ENCODE measurements around the gene ZNF618. TPM values are rescaled to one million over a fixed set of nuclear protein-coding genes. Genes with fewer than 3 reads are reported as not detected.

ZNF618 gene
- total RNA-seq, 2 donors from 2014 or later: 4.6 to 11.3 TPM

- intact Hi-C loops (cut with DNase I): no loop called here
- H3K27ac ChIP-seq: no peak overlapping the region
- no peaks in the 10 kb centered on the region for H3K27me3 ChIP-seq (replicated peaks; ENCODE audit: insufficient read depth)
- H3K36me3 ChIP-seq: no peaks in the 10 kb centered on the region
- WGBS: 80% methylated on average over 4 of the region's 4 CpGs
- no peak overlapping the region for H3K4me3 ChIP-seq
- no peak for DNase-seq (ENCODE audit: low spot score)
- TF ChIP-seq POLR2A (IDR thresholded peaks at IDR 0.05) (no peak), CTCF (IDR thresholded peaks at IDR 0.05) (no peak), POLR2AphosphoS5 (IDR thresholded peaks at IDR 0.05) (no peak)
- H3K4me1 ChIP-seq (replicated peaks): peaks cover 3% of the 10 kb centered on the region
- H3K9me3 ChIP-seq: no peaks in the 10 kb centered on the region
Observed at GRCh38 chr9:114075602-114076001, 199.5 kb downstream of the ZNF618 start.

GRCh38 chr9:114076237-114077161, 200.4 kb downstream of the ZNF618 start:
- peaks cover 3% of the 10 kb centered on the region for H3K4me1 ChIP-seq (replicated peaks)
- TF ChIP-seq POLR2A (IDR thresholded peaks at IDR 0.05) (no peak), CTCF (IDR thresholded peaks at IDR 0.05) (no peak), POLR2AphosphoS5 (IDR thresholded peaks at IDR 0.05) (no peak)
- no peak overlapping the region for H3K4me3 ChIP-seq
- 90% methylated on average over 14 of the region's 14 CpGs for WGBS
- H3K27ac ChIP-seq: no peak overlapping the region
- no peaks in the 10 kb centered on the region for H3K9me3 ChIP-seq
- H3K36me3 ChIP-seq: no peaks in the 10 kb centered on the region
- intact Hi-C loops (cut with DNase I): no loop called here
- DNase-seq (ENCODE audit: low spot score): no peak
- no peaks in the 10 kb centered on the region for H3K27me3 ChIP-seq (replicated peaks; ENCODE audit: insufficient read depth)

GRCh38 chr9:114077162-114077837, 201.2 kb downstream of the ZNF618 start:
- intact Hi-C loops (cut with DNase I): no loop called here
- no peak for DNase-seq (ENCODE audit: low spot score)
- Histone ChIP-seq H3K27me3 (replicated peaks; ENCODE audit: insufficient read depth) (no peaks in the 10 kb centered on the region), H3K4me1 (replicated peaks) (no peaks in the 10 kb centered on the region), H3K9me3 (no peaks in the 10 kb centered on the region), H3K4me3 (no peak overlapping the region), H3K27ac (no peak overlapping the region), H3K36me3 (no peaks in the 10 kb centered on the region)
- TF ChIP-seq POLR2AphosphoS5 (IDR thresholded peaks at IDR 0.05) (no peak), CTCF (IDR thresholded peaks at IDR 0.05) (no peak), POLR2A (IDR thresholded peaks at IDR 0.05) (no peak)
- 86% methylated on average over 7 of the region's 7 CpGs for WGBS

DNA sequence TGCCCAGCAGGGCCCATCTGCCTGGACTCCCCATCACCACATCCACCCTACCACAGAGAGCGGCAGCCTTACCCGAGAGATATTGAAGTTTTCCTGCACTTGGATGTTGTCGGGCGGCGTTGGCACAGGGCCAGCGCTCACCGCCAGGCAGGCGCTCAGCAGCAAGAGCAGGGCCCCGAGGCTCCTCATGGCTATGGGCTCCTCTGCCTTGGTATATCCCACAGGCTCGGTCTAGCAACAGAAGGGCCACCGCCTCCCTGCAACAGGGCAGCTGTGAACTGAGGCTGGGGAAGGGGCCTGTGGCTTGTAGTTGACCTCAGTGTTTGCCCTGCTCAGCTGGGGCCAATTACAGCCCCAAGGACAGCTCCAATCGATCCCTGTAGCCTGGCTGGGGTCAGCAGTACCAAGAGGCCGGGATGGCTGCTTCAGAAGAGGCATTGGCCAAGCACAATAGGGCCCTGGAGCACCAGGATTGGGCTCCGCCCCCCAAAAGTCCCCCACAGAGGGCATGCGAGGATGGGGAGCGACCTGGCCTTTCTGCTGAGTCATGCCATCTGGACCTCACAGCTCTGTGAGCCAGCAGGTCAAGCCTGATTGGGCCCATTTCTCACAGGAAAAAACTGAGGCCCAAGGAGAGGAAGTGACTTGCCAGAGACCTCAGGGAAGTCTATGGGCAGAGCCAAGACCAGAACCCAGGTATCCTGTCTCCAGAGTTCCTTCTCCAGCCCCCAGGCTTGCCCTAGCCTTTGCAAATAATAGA, 202.1 kb downstream of the ZNF618 start, which contains the start of gene AMBP:
Gene AMBP (minus strand): TSS at position 280 of the 760 bp plus-strand sequence. CDS start 91 bp downstream, at position 189.
- H3K27me3 ChIP-seq (replicated peaks; ENCODE audit: insufficient read depth): no peaks in the 10 kb centered on the region
- TF ChIP-seq POLR2A (IDR thresholded peaks at IDR 0.05): no peak
- TF ChIP-seq POLR2AphosphoS5 (IDR thresholded peaks at IDR 0.05): no peak
- TF ChIP-seq CTCF (IDR thresholded peaks at IDR 0.05): no peak
- no peaks in the 10 kb centered on the region for H3K9me3 ChIP-seq
- no peak within 1 kb of the TSS for H3K27ac ChIP-seq
- no peaks in the 10 kb centered on the region for H3K36me3 ChIP-seq
- DNase-seq (ENCODE audit: low spot score): peak; percentile 32
- intact Hi-C loops (cut with DNase I): no loop called here
- H3K4me1 ChIP-seq (replicated peaks): no peaks in the 10 kb centered on the region
- H3K4me3 ChIP-seq: no peak within 1 kb of the TSS
- 55% methylated on average over 13 of the region's 16 CpGs for WGBS

Measured in prostate gland (tissue), 2 donors.